H54 (cell line): Measurements from ENCODE around the gene DOCK4.

Experiments
- DNase-seq: peaks from one replicate; pipeline ENCODE4 v3.0.0; 2011; ENCODE audit warnings: low spot score, mixed read lengths; ENCODE audit not compliant: insufficient read length
- FAIRE-seq: peaks from 3 replicates; lab custom pipeline; 2011; peaks lifted over from hg19 to GRCh38; lab: Jason Lieb, UNC
- POLR2A ChIP-seq: IDR thresholded peaks from 2 replicates; pipeline ENCODE4 v1.6.1; 2011; ENCODE audit warnings: low read depth, mild to moderate bottlenecking, low read length

DOCK4 gene

GRCh38 chr7:111788286-111789047, 417.7 kb downstream of the DOCK4 start:
- no peak for DNase-seq
- no peak for TF ChIP-seq POLR2A
- no peak for FAIRE-seq

DNA sequence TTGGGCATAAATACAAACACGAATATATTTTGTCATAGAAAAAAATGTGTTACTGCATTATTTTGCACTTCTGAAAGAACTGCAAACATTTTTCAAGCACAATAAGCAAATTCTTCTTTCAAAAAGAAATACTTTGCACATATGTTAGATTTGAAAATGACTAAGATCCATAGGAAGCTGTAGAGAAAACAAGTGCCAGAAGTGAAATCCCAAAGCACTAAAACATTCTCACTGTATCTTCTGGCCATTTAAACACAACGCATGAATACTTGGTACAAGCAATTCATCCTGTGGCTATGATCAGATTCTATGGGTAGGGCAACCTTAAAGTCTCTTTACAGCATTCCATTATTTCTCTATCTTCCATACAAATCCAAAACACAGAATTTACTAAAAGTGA, 418.5 kb downstream of the DOCK4 start:
- DNase-seq = no peak
- no peak for TF ChIP-seq POLR2A
- FAIRE-seq = no peak

GRCh38 chr7:111787099-111787498, 419.1 kb downstream of the DOCK4 start:
- no peak for FAIRE-seq
- DNase-seq = no peak
- no peak for TF ChIP-seq POLR2A

DNA sequence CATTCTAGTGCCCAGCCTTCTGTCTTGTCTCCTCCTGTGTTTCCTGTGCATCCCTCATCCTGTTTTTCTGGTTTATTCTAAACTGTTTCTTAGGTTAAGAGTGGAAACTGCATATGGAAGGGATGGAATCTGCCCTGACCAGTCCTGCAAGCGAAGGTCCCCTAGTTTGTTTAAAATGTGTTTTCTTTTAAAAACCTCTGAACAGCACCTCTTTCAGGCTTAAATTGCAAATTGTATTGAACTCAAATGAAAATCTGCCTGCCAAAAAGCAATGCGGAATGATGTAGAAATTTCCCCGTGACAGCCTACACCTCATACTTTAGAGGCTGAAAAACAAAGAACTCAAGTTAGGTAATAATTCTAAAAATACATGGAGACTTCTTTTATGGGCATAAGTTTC, 421.1 kb downstream of the DOCK4 start:
- FAIRE-seq = no peak
- TF ChIP-seq POLR2A = no peak
- no peak for DNase-seq

GRCh38 chr7:111784296-111784695, 421.9 kb downstream of the DOCK4 start:
- no peak for FAIRE-seq
- TF ChIP-seq POLR2A = no peak
- no peak for DNase-seq

DNA sequence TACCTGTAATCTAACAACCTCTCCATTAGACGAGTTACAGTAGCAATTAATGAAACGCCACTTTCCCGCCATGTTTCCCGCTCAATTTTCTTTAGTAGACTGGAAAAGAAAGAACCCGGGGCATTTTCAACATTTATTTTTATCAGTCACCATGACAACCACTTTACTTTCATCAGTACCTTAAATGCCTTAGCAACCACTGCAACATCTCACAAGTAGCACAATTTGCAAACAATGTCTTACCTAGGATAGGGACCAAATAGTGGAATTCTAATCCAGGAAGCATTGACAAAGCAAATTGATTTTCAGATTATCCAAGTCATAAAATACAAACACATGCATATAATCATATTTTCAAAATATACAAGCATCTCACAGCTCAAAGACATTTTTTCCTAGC, 422.3 kb downstream of the DOCK4 start:
- TF ChIP-seq POLR2A = no peak
- DNase-seq (no peak), FAIRE-seq (no peak)

DNA sequence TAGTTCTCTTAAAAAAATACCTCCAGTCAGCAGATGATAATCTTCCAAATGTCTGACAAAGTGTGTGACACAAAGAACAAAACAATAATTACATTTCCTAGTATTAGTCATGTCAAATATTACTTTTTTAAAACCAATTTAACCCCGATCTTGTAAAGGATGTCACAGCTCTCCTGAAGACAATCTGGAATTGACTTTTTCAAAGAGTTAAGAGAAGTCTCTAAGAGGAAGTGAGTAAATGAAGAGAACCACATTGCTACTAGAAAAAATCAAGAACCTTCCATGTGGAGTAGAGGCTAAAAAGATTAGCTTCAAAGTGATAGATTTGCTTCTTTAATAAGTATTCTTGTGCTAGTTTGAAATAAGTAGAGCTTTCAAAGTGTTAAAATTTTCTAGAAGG, 425.7 kb downstream of the DOCK4 start:
- no peak for TF ChIP-seq POLR2A
- no peak for DNase-seq
- no peak for FAIRE-seq

GRCh38 chr7:111775206-111775605, 431.0 kb downstream of the DOCK4 start:
- no peak for FAIRE-seq
- no peak for TF ChIP-seq POLR2A

GRCh38 chr7:111772716-111773115, 433.5 kb downstream of the DOCK4 start:
- no peak for TF ChIP-seq POLR2A
- FAIRE-seq = no peak

More at GRCh38 chr7:111775206-111775605, 431.0 kb downstream of the DOCK4 start:
- no peak for DNase-seq

GRCh38 chr7:111771638-111772037, 434.6 kb downstream of the DOCK4 start:
- FAIRE-seq = no peak
- TF ChIP-seq POLR2A = no peak
- DNase-seq = no peak

More at GRCh38 chr7:111772716-111773115, 433.5 kb downstream of the DOCK4 start:
- no peak for DNase-seq

DNA sequence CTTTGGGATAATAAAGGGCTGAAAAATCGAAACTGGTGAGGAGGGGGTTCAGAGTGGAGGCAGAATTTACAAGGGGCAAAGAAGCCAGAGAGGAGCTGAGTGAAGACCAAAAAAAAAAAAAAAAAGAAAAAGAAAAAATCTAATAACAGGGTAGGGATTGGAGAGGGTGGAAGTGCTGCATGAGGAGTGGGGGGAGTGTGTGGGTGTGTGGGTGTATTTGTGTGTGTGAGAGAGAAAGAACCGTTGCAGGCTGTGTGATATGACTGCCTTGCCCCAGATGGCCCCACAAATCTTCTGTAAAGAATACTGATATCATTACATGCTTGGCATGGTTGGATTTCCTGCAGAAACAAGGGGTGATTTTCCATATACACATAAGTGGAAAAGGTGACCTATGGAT, 436.1 kb downstream of the DOCK4 start:
- FAIRE-seq = no peak
- no peak for TF ChIP-seq POLR2A
- DNase-seq = no peak

- no peak for FAIRE-seq
- no peak for DNase-seq
Measured at GRCh38 chr7:111765751-111766643, 440.2 kb downstream of the DOCK4 start.

GRCh38 chr7:111763221-111763801, 442.9 kb downstream of the DOCK4 start:
- FAIRE-seq (no peak), DNase-seq (peak; percentile 15)
- no peak for TF ChIP-seq POLR2A

More at GRCh38 chr7:111765751-111766643, 440.2 kb downstream of the DOCK4 start:
- TF ChIP-seq POLR2A = no peak

- FAIRE-seq = no peak
- no peak for DNase-seq
- TF ChIP-seq POLR2A = no peak
Measured at GRCh38 chr7:111762799-111763198, 443.4 kb downstream of the DOCK4 start.

GRCh38 chr7:111762211-111762610, 444.0 kb downstream of the DOCK4 start:
- no peak for FAIRE-seq
- no peak for DNase-seq
- TF ChIP-seq POLR2A = no peak
